GM18507 (cell line): Measurements from ENCODE around the gene PDE4D.
"Not testable (repeated sequence)": the region's sequence is repeated elsewhere in the genome, so short reads cannot be mapped to it uniquely, and the experiment has no call there.

Source experiments
- DNase-seq: peaks from one replicate; pipeline ENCODE4 v3.0.0; 2011; ENCODE audit warnings: low read depth; ENCODE audit not compliant: insufficient read length; ENCODE audit errors: extremely low spot score
- FAIRE-seq: peaks from 2 replicates; lab custom pipeline; 2011; peaks lifted over from hg19 to GRCh38; lab: Jason Lieb, UNC

PDE4D gene

GRCh38 chr5:58985311-58985710 is 908.2 kb downstream of the PDE4D start:
- no peak for DNase-seq
- no peak for FAIRE-seq

DNA sequence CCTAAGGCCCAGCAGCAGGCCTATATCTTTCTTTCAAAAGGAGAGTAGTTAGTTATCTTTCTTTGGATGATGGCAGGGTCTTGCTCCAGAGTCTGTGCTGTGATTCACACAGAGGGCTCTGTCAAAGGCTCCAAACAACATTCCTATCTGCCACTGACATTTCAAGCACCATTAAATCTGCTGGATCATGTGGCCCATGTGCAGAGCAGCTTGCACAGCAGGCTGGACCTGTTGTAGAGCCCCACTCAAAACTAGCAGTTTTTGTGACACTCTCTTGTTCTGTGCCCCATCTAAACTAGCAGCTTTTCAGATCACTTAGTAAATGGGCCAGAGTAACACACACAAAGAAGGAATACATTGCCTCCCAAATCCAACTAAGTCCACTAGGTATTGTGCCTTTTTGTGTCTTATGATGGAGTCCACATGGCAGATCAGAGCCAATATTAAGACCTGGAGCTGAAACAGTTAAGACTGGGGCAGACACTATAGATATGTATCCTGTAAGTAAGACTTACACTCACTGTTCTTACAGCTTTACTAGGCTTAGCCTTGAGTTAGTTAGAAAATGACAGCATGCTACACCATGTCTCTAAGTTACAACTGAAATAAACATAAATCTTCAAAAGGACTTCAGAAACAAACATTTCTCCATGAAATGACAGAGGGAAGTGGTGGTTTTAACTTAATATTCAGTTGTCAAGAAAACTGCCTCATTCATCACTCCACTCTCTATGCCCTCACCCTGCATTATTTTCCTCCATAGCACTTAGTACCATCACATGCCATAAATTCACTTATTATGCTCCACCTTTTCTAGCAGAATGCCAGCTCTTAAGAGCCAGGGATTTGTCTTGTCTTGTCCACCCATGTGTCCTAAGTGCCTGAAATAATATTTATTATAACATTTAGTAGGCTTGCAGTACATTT is 909.7 kb downstream of the PDE4D start:
- DNase-seq (no peak), FAIRE-seq (no peak)

- DNase-seq = no peak
- no peak for FAIRE-seq
Measured at GRCh38 chr5:58980890-58981289, 912.6 kb downstream of the PDE4D start.

- FAIRE-seq (no peak), DNase-seq (no peak)
Measured at GRCh38 chr5:58979090-58979489, 914.4 kb downstream of the PDE4D start.

DNA sequence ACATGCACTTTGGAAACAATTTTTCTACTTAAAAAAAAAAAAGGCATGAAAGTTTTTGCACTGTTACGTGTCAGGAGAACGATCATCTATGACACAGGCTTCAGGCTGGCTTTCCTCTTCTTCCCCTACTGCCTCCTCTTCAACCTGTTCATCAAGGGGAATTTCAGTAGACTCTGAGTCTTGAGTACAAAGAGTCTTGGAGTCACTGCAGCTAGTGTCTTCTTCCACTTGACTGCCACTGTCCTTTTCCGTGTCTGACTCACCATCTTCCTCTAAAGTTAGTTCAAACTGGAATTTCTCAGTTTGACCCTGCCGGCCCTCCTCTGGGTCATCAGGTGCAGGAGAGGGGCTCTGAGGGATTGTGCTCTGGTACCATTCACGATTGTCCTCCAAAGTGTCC is 918.9 kb downstream of the PDE4D start:
- DNase-seq = no peak

DNA sequence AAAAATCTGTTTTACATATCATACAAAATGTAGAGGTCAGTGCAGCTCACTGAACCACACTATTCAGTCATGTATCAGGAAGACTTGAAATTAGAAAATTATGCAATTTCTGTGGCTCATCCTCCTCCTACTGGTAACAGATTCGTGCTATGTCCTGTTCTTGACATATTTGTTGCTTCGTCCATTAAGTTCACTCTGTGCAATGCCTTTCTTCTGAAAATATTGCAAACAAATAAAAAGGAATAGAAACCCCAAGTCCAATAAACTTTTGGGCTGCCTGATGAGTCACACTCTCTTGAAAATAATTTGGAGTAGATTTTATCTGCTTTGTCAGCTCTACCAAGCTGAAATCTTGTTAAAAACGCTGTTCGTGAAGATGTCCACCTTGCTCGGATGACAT is 919.4 kb downstream of the PDE4D start:
- DNase-seq (no peak), FAIRE-seq (no peak)

More for the DNA sequence above, 918.9 kb downstream of the PDE4D start:
- no peak for FAIRE-seq

DNA sequence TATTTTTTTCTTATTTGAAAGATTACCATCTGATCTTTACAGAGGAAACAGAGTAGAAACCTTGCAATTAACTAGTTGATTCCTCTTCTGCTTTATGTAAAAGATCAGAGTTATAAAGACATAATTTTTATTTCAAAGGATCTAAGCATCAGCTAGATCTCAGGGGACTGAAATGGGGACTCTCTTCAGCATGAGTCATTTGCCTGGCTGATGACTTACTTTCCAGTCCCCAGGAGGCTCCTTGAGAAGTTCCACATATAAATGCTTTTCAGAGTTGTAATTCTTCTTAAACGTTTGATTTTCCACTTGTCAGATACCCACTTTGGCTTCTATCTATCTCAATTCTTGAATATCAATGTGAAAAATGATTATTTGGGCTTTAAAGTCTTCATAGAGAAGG is 921.2 kb downstream of the PDE4D start:
- no peak for DNase-seq
- FAIRE-seq = no peak

DNA sequence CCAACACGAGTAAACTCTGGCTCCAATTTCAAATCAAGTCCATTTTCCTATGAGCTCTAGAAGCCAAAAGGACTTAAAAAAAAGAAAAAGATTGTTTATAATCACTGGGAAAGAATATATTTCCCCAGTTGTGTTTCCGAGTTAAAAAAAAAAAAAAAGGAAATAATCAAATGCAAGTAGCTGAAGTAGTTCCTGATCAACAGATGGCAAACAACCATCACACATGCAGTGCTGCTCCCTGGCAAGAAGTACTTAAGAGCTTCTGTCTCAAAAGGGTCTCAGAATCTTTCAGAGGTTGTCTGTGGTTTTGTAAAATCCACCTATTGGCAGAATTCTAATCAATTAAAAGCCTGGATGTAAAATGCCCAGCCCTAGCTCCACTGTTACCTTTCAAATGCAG is 922.8 kb downstream of the PDE4D start:
- no peak for FAIRE-seq

GRCh38 chr5:58969795-58970194 is 923.7 kb downstream of the PDE4D start:
- FAIRE-seq (no peak), DNase-seq (no peak)

More for the DNA sequence above, 922.8 kb downstream of the PDE4D start:
- DNase-seq = no peak

DNA sequence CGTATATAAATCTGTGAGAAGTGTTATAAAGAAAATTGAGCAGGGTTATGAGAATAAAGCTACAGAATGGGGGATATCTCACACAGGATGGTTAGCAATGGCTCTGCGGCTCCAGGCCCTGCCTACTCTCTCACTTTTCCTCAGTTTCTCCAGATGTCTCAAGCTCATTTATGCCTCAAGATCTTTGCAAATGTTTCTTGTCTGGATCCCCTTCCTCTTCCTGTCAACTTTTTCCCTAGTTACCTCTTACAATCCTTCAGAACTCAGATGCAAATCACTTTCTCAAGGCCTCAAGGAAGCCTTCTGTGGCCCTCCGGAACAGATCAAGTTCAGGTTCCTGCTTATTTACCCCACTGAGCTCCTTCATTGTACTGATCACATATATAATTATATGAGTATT is 924.3 kb downstream of the PDE4D start:
- no peak for FAIRE-seq
- DNase-seq = no peak

DNA sequence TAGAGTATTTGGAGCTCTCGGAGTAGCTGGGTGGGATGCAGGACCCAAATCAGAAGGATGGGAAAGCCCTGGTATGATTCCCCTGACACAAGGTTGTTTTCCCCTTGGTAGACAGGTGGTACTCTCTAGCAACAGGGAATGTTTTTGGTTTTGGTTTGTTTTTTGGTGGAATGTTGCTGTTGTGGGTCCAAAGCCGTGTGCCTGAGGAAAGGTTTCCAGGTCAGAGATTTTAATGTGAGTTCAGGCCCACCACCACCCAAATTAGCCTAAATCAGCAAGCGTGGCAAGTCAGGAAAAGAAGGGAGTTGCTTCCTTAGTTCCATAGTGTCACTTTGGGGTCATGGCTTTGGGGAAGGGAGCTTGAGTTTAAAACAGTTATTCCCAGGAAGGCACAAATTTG is 925.2 kb downstream of the PDE4D start:
- FAIRE-seq = no peak
- DNase-seq = no peak

DNA sequence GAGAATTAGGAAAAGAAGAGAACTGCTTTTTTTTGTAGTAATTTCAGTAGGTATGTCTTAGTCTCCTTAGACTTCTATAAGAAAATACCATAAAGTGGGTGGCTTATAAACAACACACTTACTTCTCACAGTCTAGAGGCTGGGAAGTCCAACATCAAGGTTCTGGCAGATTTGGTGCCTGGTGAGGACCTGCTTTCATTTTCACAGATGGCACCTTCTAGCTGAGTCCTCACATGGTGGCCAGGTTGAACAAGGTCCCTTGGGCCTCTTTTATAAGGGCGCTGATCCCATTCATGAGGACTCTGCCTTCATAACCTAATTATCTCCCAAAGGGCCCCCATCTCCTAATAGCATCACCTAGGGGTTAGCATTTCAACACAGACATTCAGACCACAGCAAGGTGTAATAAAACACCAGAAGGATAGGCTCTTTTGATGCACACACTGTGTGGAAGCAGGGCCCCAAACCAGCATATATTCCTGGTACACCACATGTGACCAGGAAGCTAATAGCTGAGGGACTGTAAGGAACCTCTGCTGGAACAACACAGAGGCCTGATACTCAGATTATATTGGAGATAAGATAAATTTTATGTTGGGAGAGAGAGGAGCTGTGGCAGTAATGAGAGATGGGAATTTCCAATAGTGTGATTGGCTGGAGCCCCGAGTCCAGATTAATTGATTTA is 925.8 kb downstream of the PDE4D start:
- no peak for DNase-seq
- FAIRE-seq = no peak

- FAIRE-seq = no peak
- no peak for DNase-seq
Measured at GRCh38 chr5:58965677-58966414, 927.7 kb downstream of the PDE4D start.

GRCh38 chr5:58963821-58964220 is 929.7 kb downstream of the PDE4D start:
- no peak for DNase-seq
- no peak for FAIRE-seq

GRCh38 chr5:58963361-58963760 is 930.2 kb downstream of the PDE4D start:
- no peak for DNase-seq
- FAIRE-seq = no peak

DNA sequence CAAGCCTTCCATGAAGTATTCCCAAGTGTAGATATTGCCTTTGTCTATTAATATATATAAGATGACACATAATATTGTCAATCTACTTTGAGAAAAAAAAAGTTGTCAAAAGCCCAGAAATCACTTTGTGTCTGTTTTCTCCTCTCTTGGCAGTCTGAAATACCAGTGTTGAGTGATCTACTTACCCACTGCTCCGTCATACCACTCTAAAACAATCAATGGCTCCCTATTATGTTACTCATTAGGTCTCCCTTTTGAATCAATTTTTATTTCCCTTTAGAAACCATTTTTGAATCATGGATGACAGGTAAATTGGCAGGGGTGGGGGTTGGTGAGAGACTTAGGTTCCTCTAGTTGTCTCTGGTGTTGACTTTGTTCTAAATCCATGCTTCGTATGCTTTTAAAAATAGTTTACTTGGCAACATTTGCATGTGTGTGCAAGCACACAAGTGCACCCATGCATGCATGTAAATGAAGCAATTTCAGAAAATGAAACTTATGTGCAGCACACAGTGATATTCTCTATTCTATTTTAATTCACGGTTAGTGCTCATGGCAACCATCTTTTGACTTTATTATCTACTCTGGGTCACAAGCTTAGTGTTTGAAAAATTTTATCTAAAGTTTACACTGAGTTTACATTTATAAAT is 931.8 kb downstream of the PDE4D start:
- FAIRE-seq (no peak), DNase-seq (peak; percentile 12)

DNA sequence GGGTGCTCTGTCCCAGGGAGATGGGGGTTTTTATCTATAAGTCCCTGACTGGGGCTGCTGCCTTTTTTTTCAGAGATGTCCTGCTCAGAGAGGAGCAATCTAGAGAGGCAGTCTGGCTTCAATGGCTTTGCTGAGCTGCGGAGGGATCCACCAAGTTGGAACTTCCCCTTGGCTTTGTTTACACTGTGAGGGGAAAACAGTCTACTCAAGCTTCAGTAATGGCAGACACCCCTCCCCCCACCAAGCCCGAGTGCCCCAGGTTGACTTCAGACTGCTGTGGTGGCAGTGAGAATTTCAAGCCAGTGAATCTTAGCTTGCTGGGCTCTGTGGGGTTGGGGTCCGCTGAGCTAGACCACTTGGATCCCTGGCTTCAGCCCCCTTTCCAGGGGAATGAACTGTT is 934.8 kb downstream of the PDE4D start:
- no peak for DNase-seq

GRCh38 chr5:58953218-58953617 is 940.3 kb downstream of the PDE4D start:
- not testable (repeated sequence) for FAIRE-seq, DNase-seq

More for the DNA sequence above, 934.8 kb downstream of the PDE4D start:
- FAIRE-seq = no peak

- DNase-seq = no peak
- FAIRE-seq = no peak
Measured at GRCh38 chr5:58950224-58950623, 943.3 kb downstream of the PDE4D start.

DNA sequence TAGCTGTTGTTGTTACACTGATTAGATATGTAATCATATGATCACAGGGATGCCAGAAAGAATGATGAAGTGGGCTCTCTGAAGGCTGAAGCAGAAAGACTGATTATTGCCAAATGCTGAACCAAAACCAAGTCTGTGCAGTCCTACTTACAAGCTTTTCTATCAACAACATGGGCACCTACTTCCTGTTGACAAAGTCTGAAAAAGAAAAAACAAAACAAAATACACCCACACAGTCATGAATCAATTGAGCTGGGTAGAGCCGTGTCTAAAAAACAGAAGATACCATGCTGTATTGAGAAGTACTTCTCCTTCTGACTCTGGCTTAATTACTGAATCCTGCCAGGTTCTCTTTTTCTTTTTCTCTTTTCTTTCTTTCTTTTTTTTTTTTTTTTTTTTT is 947.3 kb downstream of the PDE4D start:
- FAIRE-seq (no peak), DNase-seq (no peak)
